ENCODE data around the gene SLC25A38.
"Not testable (repeated sequence)": the region's sequence is repeated elsewhere in the genome, so short reads cannot be mapped to it uniquely, and the experiment has no call there.

The SLC25A38 gene

DNA sequence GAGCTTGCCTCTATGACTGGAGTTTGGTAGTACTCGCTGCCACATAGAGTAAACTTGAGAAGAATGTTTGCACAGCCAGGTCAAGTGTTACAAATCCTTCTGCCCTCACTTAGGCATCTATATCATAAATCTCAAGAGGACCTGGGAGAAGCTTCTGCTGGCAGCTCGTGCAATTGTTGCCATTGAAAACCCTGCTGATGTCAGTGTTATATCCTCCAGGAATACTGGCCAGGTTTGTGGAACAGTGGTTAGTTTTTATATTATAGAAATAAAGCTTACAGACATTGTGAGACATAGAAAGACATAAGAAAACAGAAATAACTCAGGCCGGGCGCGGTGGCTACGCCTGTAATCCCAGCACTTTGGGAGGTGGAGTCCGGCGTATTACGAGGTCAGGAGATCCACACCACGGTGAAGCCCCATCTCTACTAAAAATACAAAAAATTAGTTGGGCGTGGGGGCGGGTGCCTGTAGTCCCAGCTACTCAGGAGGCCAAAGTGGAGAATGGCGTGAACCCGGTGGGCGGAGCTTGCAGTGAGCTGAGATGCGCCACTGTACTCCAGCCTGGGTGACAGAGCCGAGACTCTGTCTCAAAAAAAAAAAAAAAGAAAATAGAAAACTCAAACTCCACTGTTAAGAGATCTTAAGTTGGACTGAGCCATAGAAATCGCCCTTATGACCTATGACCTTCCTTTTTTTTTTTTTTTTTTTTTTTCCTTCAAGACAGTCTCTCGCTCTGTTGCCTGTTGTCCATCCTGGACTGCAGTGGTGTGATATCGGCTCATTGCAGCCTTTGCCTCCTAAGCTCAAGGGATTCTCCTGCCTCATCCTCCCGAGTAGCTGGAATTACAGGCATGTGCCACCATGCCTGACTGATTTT lies 25.6 kb downstream of the SLC25A38 start:
- peak in 1 of 6 experiments; percentile 9 for DNase-seq

- DNase-seq = no peak
Measured at GRCh38 chr3:39409514-39410136, 26.5 kb downstream of the SLC25A38 start.

GRCh38 chr3:39410893-39411292 lies 27.7 kb downstream of the SLC25A38 start:
- DNase-seq = no peak

GRCh38 chr3:39412668-39413260 lies 29.6 kb downstream of the SLC25A38 start:
- no peak for DNase-seq

- DNase-seq = peak in 1 of 6 experiments; percentile 18
Measured at GRCh38 chr3:39413691-39414420, 30.7 kb downstream of the SLC25A38 start.

DNA sequence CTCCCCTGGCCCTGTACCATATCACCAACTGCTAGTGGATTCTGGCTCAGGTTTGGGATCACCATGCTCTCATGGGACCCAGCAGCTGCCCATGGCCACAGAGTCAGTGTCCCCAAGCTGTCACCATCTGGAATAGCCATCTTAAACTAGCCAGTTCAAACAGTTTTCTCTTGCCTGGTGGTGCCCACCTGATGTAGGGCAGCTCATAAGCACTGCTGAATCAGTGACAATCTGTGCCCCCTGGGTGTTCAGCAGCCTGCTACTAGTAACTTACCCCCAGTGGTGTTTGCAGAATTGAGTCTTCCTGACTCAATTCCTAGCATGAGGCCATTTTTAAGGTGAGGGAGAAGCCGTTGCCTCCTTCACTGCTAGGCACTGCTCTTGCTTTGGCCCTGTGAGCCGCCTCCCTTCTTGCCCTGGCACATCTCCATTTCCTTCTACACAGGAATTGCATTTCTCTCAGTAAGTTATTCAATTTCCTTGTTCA lies 31.3 kb downstream of the SLC25A38 start:
- DNase-seq = peak in 1 of 6 experiments; percentile 19

GRCh38 chr3:39415302-39415701 lies 32.1 kb downstream of the SLC25A38 start:
- not testable (repeated sequence) for DNase-seq

- DNase-seq = peak in 1 of 6 experiments; percentile 3
Measured at GRCh38 chr3:39415983-39416382, 32.8 kb downstream of the SLC25A38 start.

GRCh38 chr3:39416998-39417397 lies 33.8 kb downstream of the SLC25A38 start:
- DNase-seq = not testable (repeated sequence)

DNA sequence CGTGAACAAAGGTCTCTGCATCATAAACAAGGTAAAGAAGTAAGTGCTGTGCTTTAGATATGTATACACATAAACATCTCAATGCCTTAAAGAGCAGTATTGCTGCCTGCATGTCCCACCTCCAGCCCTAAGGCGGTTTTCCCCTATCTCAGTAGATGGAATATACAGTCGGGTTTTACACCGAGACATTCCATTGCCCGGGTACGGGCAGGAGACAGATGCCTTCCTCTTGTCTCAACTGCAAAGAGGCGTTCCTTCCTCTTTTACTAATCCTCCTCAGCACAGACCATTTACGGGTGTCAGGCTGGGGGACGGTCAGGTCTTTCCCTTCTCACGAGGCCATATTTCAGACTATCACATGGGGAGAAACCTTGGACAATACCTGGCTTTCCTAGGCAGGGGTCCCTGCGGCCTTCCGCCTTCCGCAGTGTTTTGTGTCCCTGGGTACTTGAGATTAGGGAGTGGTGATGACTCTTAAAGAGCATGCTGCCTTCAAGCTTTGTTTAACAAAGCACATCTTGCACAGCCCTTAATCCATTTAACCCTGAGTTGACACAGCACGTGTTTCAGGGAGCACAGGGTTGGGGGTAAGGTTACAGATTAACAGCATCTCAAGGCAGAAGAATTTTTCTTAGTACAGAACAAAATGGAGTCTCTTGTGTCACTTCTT lies 35.5 kb downstream of the SLC25A38 start:
- DNase-seq = not testable (repeated sequence)

DNA sequence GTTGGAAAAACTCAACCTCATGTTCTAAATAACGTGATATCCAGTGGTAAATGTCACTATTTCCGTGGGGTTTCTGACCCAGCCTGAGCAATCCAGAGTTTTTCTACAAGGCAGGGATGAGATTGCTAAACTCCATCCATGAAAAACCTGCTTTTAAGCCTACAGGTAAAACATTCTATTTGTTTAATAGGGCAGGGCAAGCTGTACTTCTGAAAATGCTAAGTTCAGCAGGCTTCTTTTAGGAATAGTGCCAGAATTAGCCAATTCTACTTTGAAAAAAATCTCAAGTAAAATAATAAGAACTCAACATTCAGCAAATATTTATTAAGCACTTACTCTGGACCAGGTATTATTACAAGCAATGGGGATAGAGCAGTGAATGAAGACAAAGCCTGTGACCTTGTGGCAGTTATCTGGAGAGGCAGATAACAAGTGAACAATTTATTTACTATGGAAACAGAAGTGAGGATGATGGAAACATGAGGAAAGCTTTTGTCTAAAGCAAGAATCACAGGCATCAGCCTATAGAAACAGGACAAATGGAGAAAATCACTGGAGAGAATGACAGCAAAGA lies 36.7 kb downstream of the SLC25A38 start:
- DNase-seq = no peak

GRCh38 chr3:39420543-39420942 lies 37.4 kb downstream of the SLC25A38 start:
- DNase-seq = no peak

DNA sequence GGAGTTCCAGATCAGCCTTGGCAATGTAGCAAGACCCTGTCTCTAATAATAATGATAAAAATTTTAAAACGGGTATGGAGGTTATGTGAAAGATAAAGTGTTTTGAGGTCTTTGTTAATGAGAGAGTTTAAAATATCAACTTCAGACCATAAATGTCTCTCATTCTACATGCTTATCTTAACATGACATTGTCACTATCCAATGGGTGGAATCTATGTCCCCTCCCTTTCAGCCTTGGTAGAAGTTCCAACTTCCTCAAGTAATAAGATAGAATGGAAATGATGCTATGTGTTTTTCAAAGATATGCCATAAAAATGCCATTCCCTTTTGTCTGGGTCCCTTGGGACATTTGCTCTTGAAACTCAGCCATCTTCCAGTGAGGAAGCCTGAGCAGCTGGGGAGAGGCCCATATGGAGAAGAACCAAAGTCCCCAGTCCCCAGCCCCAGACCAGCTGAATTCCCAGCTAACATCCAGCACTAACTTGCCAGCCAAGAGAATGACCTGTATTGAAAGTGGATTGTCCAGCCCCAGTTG lies 40.3 kb downstream of the SLC25A38 start:
- no peak for DNase-seq

- no peak for DNase-seq
Measured at GRCh38 chr3:39426312-39426711, 43.1 kb downstream of the SLC25A38 start.

- no peak for DNase-seq
Measured at GRCh38 chr3:39427506-39427905, 44.3 kb downstream of the SLC25A38 start.

GRCh38 chr3:39428745-39429201 lies 45.6 kb downstream of the SLC25A38 start:
- no peak for DNase-seq

DNA sequence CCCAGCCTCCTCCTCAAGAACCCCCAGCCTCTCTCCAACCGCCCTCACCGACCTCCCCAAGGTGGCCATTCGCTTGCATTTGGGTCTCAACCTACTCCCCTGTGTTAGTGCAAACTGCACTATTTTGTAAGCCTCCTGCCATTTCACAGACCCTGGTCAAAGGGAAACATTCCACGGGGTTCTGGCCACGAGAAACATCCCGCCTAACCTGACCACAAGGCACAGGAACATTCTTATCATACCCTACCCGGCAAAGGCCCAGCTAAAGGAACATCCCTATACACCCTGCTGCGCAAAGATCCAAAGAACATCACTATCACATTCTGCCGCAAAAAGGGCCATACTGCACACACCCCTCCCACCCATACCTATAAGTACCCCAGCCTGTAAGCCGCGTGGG lies 46.3 kb downstream of the SLC25A38 start:
- no peak for DNase-seq

GRCh38 chr3:39432342-39432741 lies 49.2 kb downstream of the SLC25A38 start:
- no peak for DNase-seq

- DNase-seq = no peak
Measured at GRCh38 chr3:39433642-39434041, 50.5 kb downstream of the SLC25A38 start.

DNA sequence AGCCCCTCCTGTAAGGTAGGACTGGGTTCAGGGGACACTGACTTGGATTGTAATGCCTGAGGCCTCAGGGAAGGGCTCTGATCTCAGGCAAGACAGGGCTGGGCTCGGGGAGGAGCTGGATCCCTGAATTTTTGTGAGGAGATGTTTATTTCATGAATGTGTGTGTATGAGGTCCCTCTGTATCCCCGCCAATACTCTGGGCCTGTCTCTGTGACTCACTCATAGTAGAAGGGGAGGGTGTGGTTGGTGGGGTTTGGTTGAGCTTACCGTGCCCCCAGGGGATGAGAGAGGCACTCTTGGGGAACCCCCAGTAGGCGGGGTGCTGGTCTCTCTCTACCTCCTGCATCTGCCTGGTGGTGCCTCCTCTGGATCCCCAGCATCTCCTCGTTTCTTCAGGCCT lies 51.4 kb downstream of the SLC25A38 start:
- DNase-seq = no peak

GRCh38 chr3:39435006-39435748 lies 52.0 kb downstream of the SLC25A38 start:
- no peak for DNase-seq
